Liver (tissue), 3 donors: ENCODE data around the gene SPANXB1.

Experiments
- ATF3 ChIP-seq: IDR thresholded peaks from 2 replicates; pipeline ENCODE4 v1.6.1; 2016; ENCODE audit warnings: antibody characterized with exemption
- CTCF ChIP-seq: fragments of 150-350 bp; IDR thresholded peaks from 2 replicates; pipeline ENCODE4 v1.5.1; 2017; ENCODE audit warnings: improper control_type of control experiment, low read depth, low read length; ENCODE audit not compliant: missing input control
- EGR1 ChIP-seq, 2 donors: IDR thresholded peaks; 2 replicates each; pipeline ENCODE4 v1.6.1; 2016 to 2018; ENCODE audit warnings: antibody characterized with exemption in 2 of 2, low read depth in 2 of 2
- GABPA ChIP-seq, 2 donors: IDR thresholded peaks in 1 of 2; conservative IDR thresholded peaks in 1 of 2; 2 replicates each; pipeline ENCODE4 v1.6.1; 2016; ENCODE audit warnings: antibody characterized with exemption in 2 of 2, mild to moderate bottlenecking in 1 of 2, moderate library complexity in 1 of 2
- JUND ChIP-seq, 2 donors: IDR thresholded peaks; 2 replicates each; pipeline ENCODE4 v1.6.1; 2016; ENCODE audit warnings: antibody characterized with exemption in 2 of 2
- RAD21 ChIP-seq, 2 donors: IDR thresholded peaks; 2 replicates each; pipeline ENCODE4 v1.6.1; 2016; ENCODE audit warnings: antibody characterized with exemption in 2 of 2, mild to moderate bottlenecking in 2 of 2
- donor health status: healthy.
- donor health status: healthy.

- no peak for TF ChIP-seq CTCF
- TF ChIP-seq EGR1 (IDR thresholded peaks at IDR 0.05; ENCODE audit: low read depth in 2 of 2), result no peak
- TF ChIP-seq GABPA (IDR thresholded peaks at IDR 0.05 in 1 of 2, conservative IDR thresholded peaks at IDR 0.05 in 1 of 2), result no peak
- TF ChIP-seq ATF3, result no peak
- no peak for TF ChIP-seq RAD21 (IDR thresholded peaks at IDR 0.05)
- TF ChIP-seq JUND (IDR thresholded peaks at IDR 0.05), result no peak
Observed at GRCh38 chrX:140971099-140971795, 31.1 kb upstream of the SPANXB1 start.
